Smooth muscle cell (in vitro differentiated cells): ENCODE data around the gene KIAA0319L. TPM values are rescaled to one million over a fixed set of nuclear protein-coding genes. Genes with fewer than 3 reads are reported as not detected.
"Not testable (repeated sequence)": the region's sequence is repeated elsewhere in the genome, so short reads cannot be mapped to it uniquely, and the experiment has no call there.

Experiments
- DNase-seq: peaks from one replicate; lab custom pipeline; 2025; ENCODE audit not compliant: unreplicated experiment; lab: John Stamatoyannopoulos, UW
- H2AFZ ChIP-seq: fragments of 200-600 bp; sonication (generic); 2 replicates; pipeline ENCODE4 v1.6.0; 2016; ENCODE audit warnings: antibody characterized with exemption, low read depth, mild to moderate bottlenecking
- H3F3A ChIP-seq: fragments of 200-600 bp; sonication (generic); 2 replicates; pipeline ENCODE4 v1.6.0; 2017; ENCODE audit warnings: antibody characterized with exemption, low read depth
- H3K27ac ChIP-seq: fragments of 200-600 bp; sonication (generic); 2 replicates; pipeline ENCODE4 v1.5.1; 2016; ENCODE audit warnings: low read depth, mild to moderate bottlenecking
- H3K27me3 ChIP-seq: fragments of 200-600 bp; sonication (generic); 2 replicates; pipeline ENCODE4 v1.6.1; 2016; ENCODE audit warnings: low read depth, mild to moderate bottlenecking
- H3K36me3 ChIP-seq: fragments of 200-600 bp; sonication (generic); 2 replicates; pipeline ENCODE4 v1.5.1; 2016; ENCODE audit warnings: low read depth
- H3K4me1 ChIP-seq: fragments of 200-600 bp; sonication (generic); 2 replicates; pipeline ENCODE4 v1.5.1; 2016; ENCODE audit warnings: low read depth
- H3K4me2 ChIP-seq: fragments of 200-600 bp; sonication (generic); 2 replicates; pipeline ENCODE4 v1.6.0; 2016; ENCODE audit warnings: mild to moderate bottlenecking
- H3K4me3 ChIP-seq: fragments of 200-600 bp; sonication (generic); 2 replicates; pipeline ENCODE4 v1.5.1; 2016; ENCODE audit warnings: mild to moderate bottlenecking
- H3K79me2 ChIP-seq: fragments of 200-600 bp; sonication (generic); 2 replicates; pipeline ENCODE4 v1.6.0; 2016; ENCODE audit warnings: low read depth, mild to moderate bottlenecking
- H3K9ac ChIP-seq: fragments of 200-600 bp; sonication (generic); 2 replicates; pipeline ENCODE4 v1.6.0; 2016; ENCODE audit warnings: low read depth
- H3K9me3 ChIP-seq: fragments of 200-600 bp; sonication (generic); replicated peaks from 2 replicates; pipeline ENCODE4 v1.5.1; 2016; ENCODE audit warnings: low read depth
- H4K20me1 ChIP-seq: fragments of 200-600 bp; sonication (generic); 2 replicates; pipeline ENCODE4 v1.6.0; 2016; ENCODE audit warnings: low read depth
- CTCF ChIP-seq: fragments of 200-600 bp; sonication (generic); IDR thresholded peaks from 2 replicates; pipeline ENCODE4 v1.5.1; 2017; ENCODE audit warnings: borderline replicate concordance, mild to moderate bottlenecking, antibody characterized with exemption; ENCODE audit not compliant: insufficient read depth, poor library complexity, severe bottlenecking
- WGBS: methylation state at CpG from one replicate; pipeline ENCODE4 v1.1.7; 2016; ENCODE audit warnings: low lambda C conversion rate; 5-methylcytosine and 5-hydroxymethylcytosine counted together
- polyA plus RNA-seq: library from polyadenylated mRNA; unstranded; fragments of >200 nt; fragmentation: Nextera tagmentation; extraction: Ambion mirVana; gene quantifications from 2 replicates; pipeline ENCODE4 v1.2.1, GENCODE V29; 2016
- total RNA-seq: library from RNA; depleted of rRNA; stranded (reverse); fragments of >200 nt; gene quantifications from 2 replicates; pipeline ENCODE4 v1.2.3, GENCODE V29; 2014

Gene KIAA0319L
- total and polyA plus RNA-seq, 2 experiments from 2014 or later, result 30.1 to 37.0 TPM

- no peaks in the 10 kb centered on the region for H3K79me2 ChIP-seq
These were observed 91.1 kb downstream of the KIAA0319L start for GRCh38 chr1:35466120-35466519.

GRCh38 chr1:35463749-35464148, 93.5 kb downstream of the KIAA0319L start:
- not testable (repeated sequence) for H3K79me2 ChIP-seq, H4K20me1 ChIP-seq, H2AFZ ChIP-seq, H3F3A ChIP-seq, H3K9ac ChIP-seq, DNase-seq, H3K4me1 ChIP-seq, H3K27me3 ChIP-seq, H3K4me2 ChIP-seq, H3K9me3 ChIP-seq, H3K4me3 ChIP-seq, H3K27ac ChIP-seq
- WGBS, result 85% methylated on average over 2 of the region's 2 CpGs
- peaks cover 25% of the 10 kb centered on the region for H3K36me3 ChIP-seq

More at GRCh38 chr1:35466120-35466519, 91.1 kb downstream of the KIAA0319L start:
- TF ChIP-seq CTCF, result no peak
- H3K4me2 ChIP-seq, result no peak overlapping the region
- H3K9me3 ChIP-seq, result no peaks in the 10 kb centered on the region
- WGBS, result 100% methylated on average over 1 of the region's 1 CpG
- no peaks in the 10 kb centered on the region for H3F3A ChIP-seq
- peaks cover 6% of the 10 kb centered on the region for H3K4me1 ChIP-seq
- H3K4me3 ChIP-seq, result no peak overlapping the region
- no peak overlapping the region for H3K9ac ChIP-seq
- peaks cover 25% of the 10 kb centered on the region for H3K36me3 ChIP-seq
- DNase-seq, result no peak
- H2AFZ ChIP-seq, result no peak overlapping the region
- H3K27me3 ChIP-seq, result no peaks in the 10 kb centered on the region
- no peak overlapping the region for H3K27ac ChIP-seq
- H4K20me1 ChIP-seq, result no peaks in the 10 kb centered on the region

GRCh38 chr1:35463232-35463631, 94.0 kb downstream of the KIAA0319L start:
- Histone ChIP-seq H3F3A (no peaks in the 10 kb centered on the region), H2AFZ (no peak overlapping the region), H3K27me3 (no peaks in the 10 kb centered on the region), H3K4me3 (no peak overlapping the region), H4K20me1 (no peaks in the 10 kb centered on the region), H3K9me3 (no peaks in the 10 kb centered on the region), H3K79me2 (no peaks in the 10 kb centered on the region), H3K27ac (no peak overlapping the region), H3K36me3 (peaks cover 25% of the 10 kb centered on the region), H3K9ac (no peak overlapping the region), H3K4me2 (no peak overlapping the region), H3K4me1 (no peaks in the 10 kb centered on the region)
- no peak for TF ChIP-seq CTCF
- 96% methylated on average over 2 of the region's 2 CpGs for WGBS
- DNase-seq, result no peak

- Histone ChIP-seq H4K20me1 (no peaks in the 10 kb centered on the region), H3K9me3 (no peaks in the 10 kb centered on the region), H3K79me2 (no peaks in the 10 kb centered on the region), H3K36me3 (peaks cover 25% of the 10 kb centered on the region), H3K4me1 (no peaks in the 10 kb centered on the region), H3F3A (no peaks in the 10 kb centered on the region), H3K27me3 (no peaks in the 10 kb centered on the region), H3K4me2 (no peak overlapping the region), H3K9ac (no peak overlapping the region), H3K27ac (no peak overlapping the region), H3K4me3 (no peak overlapping the region), H2AFZ (no peak overlapping the region)
- WGBS, result over 99% methylated on average over 5 of the region's 5 CpGs
- no peak for DNase-seq
- TF ChIP-seq CTCF, result no peak
These were observed 95.1 kb downstream of the KIAA0319L start for GRCh38 chr1:35461966-35462651.
